B cell (primary cell): Measurements from ENCODE around the gene BMS1.

ENCODE experiments used
- CTCF ChIP-seq: fragments of 200-600 bp; IDR thresholded peaks from one replicate; pipeline ENCODE4 v1.8.0; 2022; ENCODE audit warnings: antibody characterized with exemption, mild to moderate bottlenecking
- EZH2 ChIP-seq: IDR thresholded peaks from 2 replicates; pipeline ENCODE4 v1.6.1; 2012; ENCODE audit warnings: borderline replicate concordance, low read depth, mild to moderate bottlenecking, moderate library complexity, low read length; ENCODE audit not compliant: insufficient read depth, poor library complexity, severe bottlenecking

- TF ChIP-seq CTCF, result no peak
- no peak for TF ChIP-seq EZH2
Observed at GRCh38 chr10:42816912-42817311, 34.3 kb downstream of the BMS1 start.
